GM15510 (cell line): ENCODE measurements around the gene MAST1.

Source experiments
- POLR2A ChIP-seq: IDR thresholded peaks from 3 replicates; pipeline ENCODE4 v1.6.1; 2011; ENCODE audit warnings: borderline replicate concordance; ENCODE audit not compliant: insufficient read length; ENCODE audit errors: extremely low read depth

MAST1 gene

GRCh38 chr19:12847159-12848139 lies 9.1 kb downstream of the MAST1 start:
- TF ChIP-seq POLR2A = no peak

- TF ChIP-seq POLR2A = no peak
Measured at GRCh38 chr19:12856653-12857052, 18.3 kb downstream of the MAST1 start.

GRCh38 chr19:12858041-12858928 lies 20.0 kb downstream of the MAST1 start:
- TF ChIP-seq POLR2A = no peak

GRCh38 chr19:12859546-12859945 lies 21.2 kb downstream of the MAST1 start:
- TF ChIP-seq POLR2A = no peak

GRCh38 chr19:12864143-12864542 lies 25.8 kb downstream of the MAST1 start:
- no peak for TF ChIP-seq POLR2A

- TF ChIP-seq POLR2A = no peak
Measured at GRCh38 chr19:12864721-12865715, 26.7 kb downstream of the MAST1 start.

GRCh38 chr19:12865746-12866415 lies 27.6 kb downstream of the MAST1 start:
- no peak for TF ChIP-seq POLR2A

GRCh38 chr19:12866416-12867119 lies 28.3 kb downstream of the MAST1 start:
- no peak for TF ChIP-seq POLR2A

- peak; percentile 39 for TF ChIP-seq POLR2A
Measured at GRCh38 chr19:12867120-12868099, 29.1 kb downstream of the MAST1 start.

- TF ChIP-seq POLR2A = no peak
Measured at GRCh38 chr19:12868540-12869112, 30.3 kb downstream of the MAST1 start.

GRCh38 chr19:12871681-12872080 lies 33.4 kb downstream of the MAST1 start:
- no peak for TF ChIP-seq POLR2A
